ENCODE data around the gene CD52.
"Not testable (repeated sequence)": the region's sequence is repeated elsewhere in the genome, so short reads cannot be mapped to it uniquely, and the experiment has no call there.

The CD52 gene

DNA sequence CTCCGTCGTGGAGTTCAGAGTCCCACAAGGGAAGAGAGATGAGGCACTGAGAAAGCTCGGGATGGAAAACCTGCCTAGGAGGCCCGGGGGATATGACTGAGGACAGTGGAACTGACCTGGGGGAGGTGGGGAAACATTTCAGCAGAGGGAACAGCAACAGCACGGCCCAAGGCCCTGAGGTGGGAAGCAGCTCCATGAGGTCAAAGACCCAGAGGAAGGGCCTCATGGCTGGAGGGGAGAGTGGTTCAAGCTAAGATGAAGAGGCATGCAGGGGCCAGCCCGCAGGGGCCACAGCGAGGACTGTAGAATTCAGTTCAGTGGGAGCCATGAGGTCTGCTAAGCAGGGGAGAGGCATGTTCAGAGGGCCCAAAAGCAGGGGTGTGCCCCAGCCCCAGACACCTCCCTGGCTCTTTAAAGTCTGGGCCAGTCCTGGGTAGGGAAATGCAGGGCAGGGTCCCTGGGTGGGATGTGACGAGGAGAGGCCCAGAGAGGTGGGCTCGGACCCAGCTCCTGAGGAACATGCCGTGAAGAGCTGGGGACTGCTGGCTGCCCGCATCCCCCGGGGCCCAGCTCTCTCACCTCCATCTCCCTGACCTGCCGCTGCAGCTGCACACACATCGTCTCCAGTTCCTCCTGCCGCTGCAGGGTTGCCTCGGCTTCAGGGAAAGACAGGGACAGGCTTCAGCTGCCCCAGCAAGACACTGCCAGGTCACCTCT is 21.3 kb upstream of the CD52 start:
- Histone ChIP-seq H3K4me1 (ENCODE audit: control insufficient read depth, insufficient read depth, low read length) (no peaks in the 10 kb centered on the region), H3K27me3 (ENCODE audit: control insufficient read depth, insufficient read depth, low read length) (no peaks in the 10 kb centered on the region), H3K36me3 (ENCODE audit: control insufficient read depth, insufficient read depth, low read length) (no peaks in the 10 kb centered on the region), H3K4me3 (ENCODE audit: low read length) (no peak overlapping the region), H3K9ac (ENCODE audit: low read length) (no peak overlapping the region), H3K27ac (ENCODE audit: low read depth, low read length) (no peak overlapping the region)

DNA sequence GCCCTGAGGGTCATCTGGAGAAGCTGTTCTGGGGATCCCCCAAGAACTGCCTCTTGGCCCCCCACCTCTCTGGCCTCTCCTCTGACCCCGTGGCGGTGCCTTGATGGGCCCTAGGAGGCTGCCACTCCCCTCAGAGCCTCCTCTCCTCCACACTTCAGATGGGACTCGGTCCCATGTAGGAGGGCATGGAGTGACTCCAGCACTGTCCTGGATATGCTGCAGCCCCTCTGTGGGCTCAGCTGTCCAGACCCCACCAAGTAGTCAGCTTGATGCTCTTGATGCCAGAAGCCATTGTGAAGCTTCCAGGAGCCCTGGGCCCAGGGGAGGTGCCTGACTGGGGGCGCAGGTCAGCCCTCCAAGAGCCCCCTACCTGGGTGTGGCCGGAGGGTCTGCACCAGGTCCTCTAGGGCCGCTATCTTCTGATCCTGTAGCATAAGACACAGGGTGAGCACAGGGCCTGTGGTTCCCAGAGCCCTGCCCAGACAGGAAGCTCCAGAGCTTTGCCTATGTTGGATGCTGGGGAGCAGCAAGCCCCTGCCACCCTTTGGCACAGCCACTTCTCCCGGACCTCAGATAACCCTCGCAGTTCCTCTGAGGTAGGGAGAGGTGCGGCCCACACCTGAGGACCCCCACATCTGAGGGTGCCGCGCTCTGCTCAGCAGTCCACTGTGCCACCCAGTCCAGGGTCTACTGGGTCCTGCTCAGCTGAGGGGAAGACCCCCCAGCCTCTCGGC is 20.5 kb upstream of the CD52 start:
- no peaks in the 10 kb centered on the region for H3K36me3 ChIP-seq (ENCODE audit: control insufficient read depth, insufficient read depth, low read length)
- H3K4me1 ChIP-seq (ENCODE audit: control insufficient read depth, insufficient read depth, low read length) = no peaks in the 10 kb centered on the region
- no peak overlapping the region for H3K27ac ChIP-seq (ENCODE audit: low read depth, low read length)
- H3K9ac ChIP-seq (ENCODE audit: low read length) = no peak overlapping the region
- H3K4me3 ChIP-seq (ENCODE audit: low read length) = no peak overlapping the region
- no peaks in the 10 kb centered on the region for H3K27me3 ChIP-seq (ENCODE audit: control insufficient read depth, insufficient read depth, low read length)

DNA sequence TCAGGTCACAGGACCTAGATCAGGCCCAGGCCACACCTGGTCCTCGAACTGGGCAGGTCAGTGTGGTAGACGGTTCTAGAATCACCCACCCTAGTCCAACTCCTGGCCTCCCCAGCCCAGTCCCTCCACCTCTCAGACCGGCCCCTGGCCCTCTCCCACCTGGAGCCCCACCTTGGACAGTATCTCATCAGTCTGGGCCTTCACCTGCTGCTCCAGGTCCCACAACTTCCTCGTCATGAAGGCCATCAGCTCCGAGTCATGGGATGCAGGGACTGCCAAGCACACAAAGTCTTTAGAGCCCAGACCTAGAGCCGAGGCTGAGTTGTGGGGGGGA is 20.0 kb upstream of the CD52 start:
- H3K27me3 ChIP-seq (ENCODE audit: control insufficient read depth, insufficient read depth, low read length) = no peaks in the 10 kb centered on the region
- H3K36me3 ChIP-seq (ENCODE audit: control insufficient read depth, insufficient read depth, low read length) = no peaks in the 10 kb centered on the region
- no peak overlapping the region for H3K9ac ChIP-seq (ENCODE audit: low read length)

DNA sequence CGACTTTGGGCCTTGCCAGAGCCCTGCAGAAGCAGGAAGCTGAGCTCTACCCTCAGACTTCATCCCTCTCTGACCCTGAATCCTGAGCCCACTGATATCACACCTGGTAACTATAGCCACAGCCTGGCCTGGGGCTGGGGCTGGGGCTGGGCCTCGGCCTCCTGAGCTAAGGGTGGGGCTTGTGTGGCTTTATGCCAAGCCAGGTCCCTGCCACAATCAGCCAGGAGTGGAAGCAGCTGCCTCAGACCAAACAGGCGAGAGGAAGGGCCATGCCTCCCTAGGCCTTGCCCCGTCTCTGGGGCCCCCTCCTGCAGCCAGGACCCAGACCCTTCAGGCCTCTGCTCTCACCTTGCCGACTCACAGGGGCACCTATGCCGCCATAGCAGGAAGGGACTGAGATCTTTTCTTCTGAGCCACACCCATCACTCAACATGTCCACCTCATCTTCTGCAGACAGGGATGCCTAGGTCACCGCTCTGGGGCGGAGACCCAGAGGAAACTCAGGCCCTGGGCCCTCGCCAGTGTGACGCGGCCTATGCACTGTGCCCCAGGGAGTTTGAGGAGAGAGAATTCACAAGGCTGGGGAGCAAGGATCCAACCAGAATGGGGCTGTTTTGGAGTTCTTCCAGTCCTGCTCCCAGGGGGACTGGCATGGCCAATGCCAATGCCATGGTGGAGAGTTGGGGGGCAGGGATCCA is 17.0 kb upstream of the CD52 start:
- H3K27me3 ChIP-seq (ENCODE audit: control insufficient read depth, insufficient read depth, low read length) = no peaks in the 10 kb centered on the region
- H3K36me3 ChIP-seq (ENCODE audit: control insufficient read depth, insufficient read depth, low read length) = no peaks in the 10 kb centered on the region
- no peak overlapping the region for H3K9ac ChIP-seq (ENCODE audit: low read length)
- no peak overlapping the region for H3K4me3 ChIP-seq (ENCODE audit: low read length)
- H3K4me1 ChIP-seq (ENCODE audit: control insufficient read depth, insufficient read depth, low read length) = peaks cover 1% of the 10 kb centered on the region
- H3K27ac ChIP-seq (ENCODE audit: low read depth, low read length) = no peak overlapping the region

More for the DNA sequence above, 20.0 kb upstream of the CD52 start:
- no peak overlapping the region for H3K4me3 ChIP-seq (ENCODE audit: low read length)
- H3K27ac ChIP-seq (ENCODE audit: low read depth, low read length) = no peak overlapping the region
- H3K4me1 ChIP-seq (ENCODE audit: control insufficient read depth, insufficient read depth, low read length) = no peaks in the 10 kb centered on the region

DNA sequence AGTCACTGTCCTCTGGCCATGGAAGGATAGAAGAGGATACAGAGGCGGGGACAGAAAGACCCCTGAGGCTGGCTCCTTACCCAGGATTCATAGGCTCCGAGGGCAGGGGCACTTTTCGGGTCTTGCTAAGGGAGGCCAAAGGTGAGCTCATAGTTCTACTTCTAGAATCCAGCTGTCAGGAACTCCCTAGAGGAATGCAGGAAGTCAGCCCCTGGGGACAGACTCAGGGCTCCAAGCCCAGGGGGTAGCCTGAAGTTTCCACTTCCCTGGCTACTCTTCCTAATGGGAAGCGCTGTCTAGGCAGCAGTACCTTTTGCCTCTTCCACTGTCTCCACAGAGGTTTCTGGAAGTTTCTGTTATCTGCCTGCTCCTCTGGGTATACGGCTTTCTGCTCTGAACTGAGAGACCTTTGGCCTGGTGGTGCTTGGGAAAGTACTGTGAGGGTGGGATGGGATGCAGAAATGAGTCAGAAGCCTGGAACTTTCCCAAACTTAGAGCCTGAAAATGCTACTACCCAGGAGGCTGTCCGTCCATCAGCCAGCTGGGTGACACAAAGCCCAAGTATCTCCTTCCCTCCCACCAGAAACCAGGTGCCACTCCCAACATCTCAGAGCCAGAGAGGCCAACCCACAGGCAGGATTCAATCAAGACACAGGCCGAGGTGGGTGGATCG is 14.9 kb upstream of the CD52 start:
- no peak overlapping the region for H3K4me3 ChIP-seq (ENCODE audit: low read length)
- H3K27ac ChIP-seq (ENCODE audit: low read depth, low read length) = no peak overlapping the region
- no peak overlapping the region for H3K9ac ChIP-seq (ENCODE audit: low read length)
- no peaks in the 10 kb centered on the region for H3K27me3 ChIP-seq (ENCODE audit: control insufficient read depth, insufficient read depth, low read length)
- no peaks in the 10 kb centered on the region for H3K36me3 ChIP-seq (ENCODE audit: control insufficient read depth, insufficient read depth, low read length)
- H3K4me1 ChIP-seq (ENCODE audit: control insufficient read depth, insufficient read depth, low read length) = peaks cover 4% of the 10 kb centered on the region

DNA sequence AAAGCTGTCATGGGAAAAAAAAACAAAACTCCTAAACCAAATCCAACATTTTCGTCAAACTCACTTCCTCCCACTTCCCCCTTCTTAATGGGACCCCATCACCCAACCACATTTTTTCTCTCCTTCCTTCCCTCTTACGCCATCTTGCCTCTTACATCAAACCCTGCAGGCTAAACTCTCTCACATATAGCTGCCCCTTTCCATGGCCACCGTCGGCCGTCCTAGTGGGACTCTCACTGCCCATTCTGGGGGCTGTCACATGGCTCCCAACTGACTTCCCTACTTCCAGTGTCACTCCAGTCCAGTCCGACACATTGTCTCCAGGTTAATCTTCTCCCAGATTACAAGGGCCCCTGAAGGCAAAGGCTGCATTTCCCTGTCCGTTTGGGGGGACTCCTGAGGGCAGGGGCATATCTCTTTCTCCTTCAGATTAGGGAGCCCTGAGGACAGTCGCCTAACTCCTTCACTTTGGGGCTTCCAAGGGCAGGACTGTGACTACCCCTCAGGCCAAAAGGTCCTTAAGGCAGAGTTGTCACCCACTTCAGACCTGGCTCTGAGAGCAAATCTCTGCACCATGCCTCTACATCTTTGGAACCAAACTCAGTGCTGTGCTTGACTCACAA is 12.0 kb upstream of the CD52 start:
- H3K4me3 ChIP-seq (ENCODE audit: low read length) = peak overlapping the region; percentile 81
- no peak overlapping the region for H3K9ac ChIP-seq (ENCODE audit: low read length)
- H3K4me1 ChIP-seq (ENCODE audit: control insufficient read depth, insufficient read depth, low read length) = peaks cover 4% of the 10 kb centered on the region
- no peaks in the 10 kb centered on the region for H3K27me3 ChIP-seq (ENCODE audit: control insufficient read depth, insufficient read depth, low read length)
- H3K36me3 ChIP-seq (ENCODE audit: control insufficient read depth, insufficient read depth, low read length) = no peaks in the 10 kb centered on the region
- no peak overlapping the region for H3K27ac ChIP-seq (ENCODE audit: low read depth, low read length)

DNA sequence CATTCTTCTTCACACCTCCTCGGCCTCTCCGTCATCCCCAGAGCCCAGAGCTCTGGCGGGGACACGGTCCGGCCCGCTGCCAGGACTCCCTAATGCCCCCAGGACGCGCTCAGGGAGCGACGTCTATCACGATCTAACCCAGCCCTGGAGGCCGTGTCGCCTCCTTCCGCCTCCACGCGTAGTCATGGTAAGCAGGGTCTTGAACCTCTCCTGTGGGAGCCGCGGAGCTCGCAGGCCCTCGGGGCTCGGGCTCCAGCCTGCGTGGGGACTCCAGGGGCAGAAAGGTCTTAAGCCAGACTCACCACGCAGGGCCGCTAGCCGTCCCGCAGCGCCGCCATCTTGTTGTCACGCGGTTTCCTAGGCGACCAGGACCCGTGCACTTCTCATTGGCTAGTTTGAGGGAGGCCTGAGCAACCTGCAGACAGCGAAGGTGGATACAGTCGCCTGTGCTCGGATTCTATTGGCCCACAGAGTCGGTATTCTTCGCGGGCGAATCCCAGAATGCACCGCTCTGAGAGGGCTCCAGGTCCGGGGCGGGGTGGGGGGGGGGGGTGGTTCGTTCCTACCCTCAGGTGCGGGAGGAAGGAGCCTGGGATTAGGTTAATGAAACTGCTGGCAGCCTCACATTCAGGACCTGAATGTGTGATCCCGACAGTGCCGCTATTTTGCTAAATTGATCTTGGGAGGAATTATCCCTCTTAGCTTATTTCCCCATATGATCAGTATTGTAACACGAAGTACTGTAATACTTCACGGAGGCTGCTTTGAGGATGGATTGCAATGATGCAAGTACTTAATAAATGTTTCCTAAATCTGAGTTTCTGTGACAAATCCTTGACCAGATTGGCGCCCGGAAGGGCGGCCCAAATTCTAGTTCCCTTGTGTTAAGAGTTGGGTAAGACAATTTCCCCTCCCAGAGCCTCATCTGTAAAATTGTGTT is 11.2 kb upstream of the CD52 start, which contains the start of gene UBXN11:
TSS of gene UBXN11 (minus strand) at position 347 of the 940 bp plus-strand sequence. CDS start 3,753 bp downstream, outside the sequence.
- Histone ChIP-seq H3K4me3 (ENCODE audit: low read length) (peak within 1 kb of the TSS; percentile 81), H3K9ac (ENCODE audit: low read length) (no peak within 1 kb of the TSS), H3K36me3 (ENCODE audit: control insufficient read depth, insufficient read depth, low read length) (no peaks in the 10 kb centered on the region), H3K27me3 (ENCODE audit: control insufficient read depth, insufficient read depth, low read length) (no peaks in the 10 kb centered on the region), H3K27ac (ENCODE audit: low read depth, low read length) (no peak within 1 kb of the TSS), H3K4me1 (ENCODE audit: control insufficient read depth, insufficient read depth, low read length) (peaks cover 4% of the 10 kb centered on the region)

DNA sequence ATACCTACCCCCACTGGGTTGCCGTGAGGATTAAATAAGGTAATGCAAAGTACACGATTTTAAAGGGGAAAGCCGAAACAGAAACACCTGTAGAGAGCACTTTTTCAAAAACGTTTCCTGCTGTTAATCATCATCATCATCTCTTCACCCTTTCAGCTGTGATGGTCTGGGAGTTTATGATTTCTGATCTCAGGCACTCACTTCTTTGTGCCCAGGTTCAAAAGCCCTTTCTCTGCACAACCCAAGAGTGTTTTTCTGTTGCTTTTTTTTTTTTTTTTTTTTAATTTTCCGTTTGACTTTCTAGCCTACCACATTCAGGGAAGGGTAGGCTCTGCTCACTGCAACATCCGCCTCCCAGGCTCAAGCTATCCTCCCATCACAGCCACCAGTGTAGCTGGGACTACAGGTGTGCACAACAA is 10.4 kb upstream of the CD52 start:
- Histone ChIP-seq H3K27me3 (ENCODE audit: control insufficient read depth, insufficient read depth, low read length) (no peaks in the 10 kb centered on the region), H3K36me3 (ENCODE audit: control insufficient read depth, insufficient read depth, low read length) (no peaks in the 10 kb centered on the region), H3K4me3 (ENCODE audit: low read length) (peak overlapping the region; percentile 81), H3K27ac (ENCODE audit: low read depth, low read length) (no peak overlapping the region), H3K9ac (ENCODE audit: low read length) (no peak overlapping the region), H3K4me1 (ENCODE audit: control insufficient read depth, insufficient read depth, low read length) (peaks cover 4% of the 10 kb centered on the region)

DNA sequence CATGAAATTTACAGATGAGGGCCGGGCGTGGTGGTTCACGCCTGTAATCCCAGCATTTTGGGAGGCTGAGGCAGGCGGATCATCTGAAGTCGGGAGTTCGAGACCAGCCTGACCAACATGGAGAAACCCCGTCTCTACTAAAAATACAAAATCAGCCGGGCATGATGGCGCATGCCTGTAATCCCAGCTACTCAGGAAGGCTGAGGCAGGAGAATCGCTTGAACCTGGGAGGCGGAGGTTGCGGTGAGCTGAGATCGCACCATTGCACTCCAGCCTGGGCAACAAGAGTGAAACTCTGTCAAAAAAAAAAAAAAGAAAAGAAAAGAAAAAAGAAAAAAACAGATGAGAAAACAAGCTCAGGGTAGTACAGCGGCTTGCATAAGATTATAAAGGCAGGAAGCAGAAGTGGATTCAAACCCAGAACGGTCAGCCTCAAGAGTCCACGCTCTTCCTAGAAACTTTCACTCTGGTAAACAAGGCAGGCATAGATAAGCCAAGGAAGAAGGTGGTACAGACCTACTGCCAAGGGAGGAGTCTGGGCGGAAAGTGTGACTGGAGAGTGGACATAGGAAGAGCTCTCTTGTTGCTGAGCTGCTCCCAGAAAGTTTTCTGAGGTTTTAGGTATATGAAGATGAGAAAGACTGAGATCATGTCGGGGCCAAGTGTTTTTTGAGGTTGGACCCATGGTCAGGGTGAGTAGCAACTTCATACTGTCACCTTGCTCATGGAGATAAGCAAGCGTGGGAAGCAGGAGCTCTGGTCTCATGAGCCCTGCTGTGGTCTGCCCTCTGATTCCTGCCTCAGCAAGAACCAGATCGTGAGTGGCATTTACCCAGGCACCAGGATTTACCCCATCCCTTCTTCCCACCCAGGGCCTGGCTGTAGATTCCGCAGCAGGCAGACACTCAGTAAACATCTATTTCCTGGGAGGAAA is 9.5 kb upstream of the CD52 start:
- not testable (repeated sequence) for H3K27ac ChIP-seq (ENCODE audit: low read depth, low read length); H3K4me3 ChIP-seq (ENCODE audit: low read length); H3K4me1 ChIP-seq (ENCODE audit: control insufficient read depth, insufficient read depth, low read length); H3K27me3 ChIP-seq (ENCODE audit: control insufficient read depth, insufficient read depth, low read length); H3K9ac ChIP-seq (ENCODE audit: low read length); H3K36me3 ChIP-seq (ENCODE audit: control insufficient read depth, insufficient read depth, low read length)

DNA sequence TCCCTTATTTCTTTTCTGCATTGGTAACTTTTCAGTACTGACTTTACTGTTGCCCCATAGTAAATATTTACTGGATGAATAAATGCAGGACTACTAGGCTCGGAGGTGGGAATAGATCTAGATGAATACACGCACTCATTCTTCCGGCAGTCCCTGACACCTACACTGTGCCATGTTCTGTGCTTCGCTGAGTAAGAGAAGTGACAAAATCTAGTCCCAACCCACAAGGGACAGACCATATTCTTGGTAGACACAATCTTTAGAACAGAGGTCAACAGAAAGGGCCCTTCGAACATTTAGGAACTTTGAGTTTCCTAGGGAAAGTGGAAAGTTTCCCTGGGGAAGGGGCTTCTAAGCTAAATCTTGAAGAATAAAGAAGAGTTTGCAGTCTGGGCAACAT is 3.3 kb upstream of the CD52 start:
- no peak overlapping the region for H3K4me3 ChIP-seq (ENCODE audit: low read length)
- H3K9ac ChIP-seq (ENCODE audit: low read length) = no peak overlapping the region
- no peaks in the 10 kb centered on the region for H3K4me1 ChIP-seq (ENCODE audit: control insufficient read depth, insufficient read depth, low read length)
- H3K27me3 ChIP-seq (ENCODE audit: control insufficient read depth, insufficient read depth, low read length) = no peaks in the 10 kb centered on the region
- no peak overlapping the region for H3K27ac ChIP-seq (ENCODE audit: low read depth, low read length)
- no peaks in the 10 kb centered on the region for H3K36me3 ChIP-seq (ENCODE audit: control insufficient read depth, insufficient read depth, low read length)

Data from rectal smooth muscle tissue (tissue), 1 donor.